Breast epithelium (tissue), 3 donors: ENCODE results near the gene PHAX.

ENCODE experiments used
- POLR2A ChIP-seq: fragments of 450-650 bp; IDR thresholded peaks from one replicate; pipeline ENCODE4 v1.6.1; 2016; ENCODE audit warnings: antibody characterized with exemption, mild to moderate bottlenecking, moderate library complexity
- POLR2AphosphoS5 ChIP-seq, 3 donors: sonication (generic); formaldehyde crosslinking; IDR thresholded peaks; one replicate each; pipeline ENCODE4 v1.6.1; 2017; ENCODE audit warnings: antibody characterized with exemption in 3 of 3
- TF ChIP-seq, protein P1 (sequence below), 3 donors: fragments of 450-650 bp; IDR thresholded peaks; one replicate each; pipeline ENCODE4 v1.5.1; 2016 to 2017; ENCODE audit warnings: antibody characterized with exemption in 3 of 3, mild to moderate bottlenecking in 3 of 3, moderate library complexity in 3 of 3

DNA sequence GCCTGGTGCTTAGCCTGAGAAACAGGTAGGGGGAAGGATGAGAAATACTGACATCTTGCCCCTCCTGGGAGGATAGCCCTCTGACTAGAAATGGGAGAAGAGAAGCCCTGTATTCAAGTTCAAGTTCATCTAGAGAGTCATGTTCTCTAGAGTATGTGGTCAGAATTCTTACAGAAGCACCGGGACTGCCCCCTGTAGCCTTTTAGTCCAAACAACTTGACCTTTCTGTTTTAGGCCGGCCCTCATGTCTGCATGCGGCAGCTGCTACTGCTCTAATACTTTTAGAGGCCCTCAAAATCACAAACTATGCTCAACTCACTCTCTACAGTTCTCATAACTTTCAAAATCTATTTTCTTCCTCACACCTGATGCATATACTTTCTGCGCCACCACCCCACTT, 47.7 kb downstream of the PHAX start:
- TF ChIP-seq POLR2A (no peak), POLR2AphosphoS5 (IDR thresholded peaks at IDR 0.05) (no peak)
- TF ChIP-seq, protein P1, sequence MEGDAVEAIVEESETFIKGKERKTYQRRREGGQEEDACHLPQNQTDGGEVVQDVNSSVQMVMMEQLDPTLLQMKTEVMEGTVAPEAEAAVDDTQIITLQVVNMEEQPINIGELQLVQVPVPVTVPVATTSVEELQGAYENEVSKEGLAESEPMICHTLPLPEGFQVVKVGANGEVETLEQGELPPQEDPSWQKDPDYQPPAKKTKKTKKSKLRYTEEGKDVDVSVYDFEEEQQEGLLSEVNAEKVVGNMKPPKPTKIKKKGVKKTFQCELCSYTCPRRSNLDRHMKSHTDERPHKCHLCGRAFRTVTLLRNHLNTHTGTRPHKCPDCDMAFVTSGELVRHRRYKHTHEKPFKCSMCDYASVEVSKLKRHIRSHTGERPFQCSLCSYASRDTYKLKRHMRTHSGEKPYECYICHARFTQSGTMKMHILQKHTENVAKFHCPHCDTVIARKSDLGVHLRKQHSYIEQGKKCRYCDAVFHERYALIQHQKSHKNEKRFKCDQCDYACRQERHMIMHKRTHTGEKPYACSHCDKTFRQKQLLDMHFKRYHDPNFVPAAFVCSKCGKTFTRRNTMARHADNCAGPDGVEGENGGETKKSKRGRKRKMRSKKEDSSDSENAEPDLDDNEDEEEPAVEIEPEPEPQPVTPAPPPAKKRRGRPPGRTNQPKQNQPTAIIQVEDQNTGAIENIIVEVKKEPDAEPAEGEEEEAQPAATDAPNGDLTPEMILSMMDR (IDR thresholded peaks at IDR 0.05): no peak
